Glutamatergic neuron (in vitro differentiated cells): ENCODE data around the gene DNMT3L. TPM values are rescaled to one million over a fixed set of nuclear protein-coding genes. Genes with fewer than 3 reads are reported as not detected.
"Not testable (repeated sequence)": the region's sequence is repeated elsewhere in the genome, so short reads cannot be mapped to it uniquely, and the experiment has no call there.

ENCODE experiments used
- DNase-seq: peaks from one replicate; pipeline ENCODE4 v3.0.0; 2022
- H3K27ac Mint-ChIP-seq: one replicate; pipeline ENCODE4 v1.8.0; 2020; ENCODE audit warnings: mild to moderate bottlenecking, mixed read lengths, inconsistent platforms; ENCODE audit not compliant: unreplicated experiment
- H3K27me3 Mint-ChIP-seq: one replicate; pipeline ENCODE4 v1.8.0; 2020; ENCODE audit warnings: mild to moderate bottlenecking, moderate library complexity, mixed read lengths, inconsistent platforms; ENCODE audit not compliant: unreplicated experiment
- H3K36me3 Mint-ChIP-seq: one replicate; pipeline ENCODE4 v1.8.0; 2020; ENCODE audit warnings: mild to moderate bottlenecking, mixed read lengths, inconsistent platforms; ENCODE audit not compliant: unreplicated experiment
- H3K4me1 Mint-ChIP-seq: one replicate; pipeline ENCODE4 v1.8.0; 2020; ENCODE audit warnings: mild to moderate bottlenecking, low read depth, mixed read lengths, inconsistent platforms; ENCODE audit not compliant: unreplicated experiment
- H3K4me3 Mint-ChIP-seq: one replicate; pipeline ENCODE4 v1.8.0; 2020; ENCODE audit warnings: mild to moderate bottlenecking, mixed read lengths, inconsistent platforms; ENCODE audit not compliant: unreplicated experiment
- H3K9me3 Mint-ChIP-seq: one replicate; pipeline ENCODE4 v1.8.0; 2020; ENCODE audit warnings: mild to moderate bottlenecking, moderate library complexity, mixed read lengths, inconsistent platforms; ENCODE audit not compliant: unreplicated experiment
- total RNA-seq: library from RNA; stranded (reverse); fragmentation: NEBNext Ultra II Directional; extraction: Animal tissue kit (Norgen Biotek cat#: 25700); gene quantifications from one replicate; pipeline ENCODE4 v1.2.1, GENCODE V29; 2021; ENCODE audit not compliant: unreplicated experiment

DNMT3L gene
- total RNA-seq, 1 donor from 2014 or later, result not detected

GRCh38 chr21:44223334-44223733 lies 38.4 kb downstream of the DNMT3L start:
- H3K27me3 Mint-ChIP-seq, H3K36me3 Mint-ChIP-seq, H3K4me1 Mint-ChIP-seq, DNase-seq, H3K4me3 Mint-ChIP-seq, H3K9me3 Mint-ChIP-seq, H3K27ac Mint-ChIP-seq: not testable (repeated sequence)

- H3K9me3 Mint-ChIP-seq, H3K4me1 Mint-ChIP-seq, DNase-seq, H3K4me3 Mint-ChIP-seq, H3K36me3 Mint-ChIP-seq, H3K27me3 Mint-ChIP-seq, H3K27ac Mint-ChIP-seq: not testable (repeated sequence)
Observed at GRCh38 chr21:44220674-44221073, 41.0 kb downstream of the DNMT3L start.

GRCh38 chr21:44218461-44218860 lies 43.2 kb downstream of the DNMT3L start:
- H3K4me3 Mint-ChIP-seq, H3K36me3 Mint-ChIP-seq, H3K4me1 Mint-ChIP-seq, DNase-seq, H3K27me3 Mint-ChIP-seq, H3K9me3 Mint-ChIP-seq, H3K27ac Mint-ChIP-seq: not testable (repeated sequence)

GRCh38 chr21:44211978-44212377 lies 49.7 kb downstream of the DNMT3L start:
- H3K27ac Mint-ChIP-seq, H3K27me3 Mint-ChIP-seq: not testable (repeated sequence)

GRCh38 chr21:44211574-44211973 lies 50.1 kb downstream of the DNMT3L start:
- not testable (repeated sequence) for H3K27ac Mint-ChIP-seq, H3K4me3 Mint-ChIP-seq, H3K27me3 Mint-ChIP-seq, H3K36me3 Mint-ChIP-seq, H3K9me3 Mint-ChIP-seq, H3K4me1 Mint-ChIP-seq, DNase-seq

More at GRCh38 chr21:44211978-44212377, 49.7 kb downstream of the DNMT3L start:
- DNase-seq, H3K36me3 Mint-ChIP-seq, H3K9me3 Mint-ChIP-seq, H3K4me3 Mint-ChIP-seq, H3K4me1 Mint-ChIP-seq: not testable (repeated sequence)

- not testable (repeated sequence) for DNase-seq, H3K4me1 Mint-ChIP-seq, H3K27me3 Mint-ChIP-seq, H3K4me3 Mint-ChIP-seq, H3K27ac Mint-ChIP-seq, H3K9me3 Mint-ChIP-seq, H3K36me3 Mint-ChIP-seq
Observed at GRCh38 chr21:44207860-44208646, 53.6 kb downstream of the DNMT3L start.

- not testable (repeated sequence) for H3K9me3 Mint-ChIP-seq, H3K27ac Mint-ChIP-seq, H3K4me1 Mint-ChIP-seq, H3K27me3 Mint-ChIP-seq, H3K4me3 Mint-ChIP-seq, H3K36me3 Mint-ChIP-seq, DNase-seq
Observed at GRCh38 chr21:44206698-44207676, 54.7 kb downstream of the DNMT3L start.

- not testable (repeated sequence) for H3K27me3 Mint-ChIP-seq, DNase-seq, H3K27ac Mint-ChIP-seq, H3K36me3 Mint-ChIP-seq, H3K4me3 Mint-ChIP-seq, H3K4me1 Mint-ChIP-seq, H3K9me3 Mint-ChIP-seq
Observed at GRCh38 chr21:44206187-44206586, 55.5 kb downstream of the DNMT3L start.

- DNase-seq, H3K27me3 Mint-ChIP-seq, H3K36me3 Mint-ChIP-seq, H3K9me3 Mint-ChIP-seq, H3K4me3 Mint-ChIP-seq, H3K4me1 Mint-ChIP-seq, H3K27ac Mint-ChIP-seq: not testable (repeated sequence)
Observed at GRCh38 chr21:44202590-44203299, 59.0 kb downstream of the DNMT3L start.

GRCh38 chr21:44199997-44200396 lies 61.7 kb downstream of the DNMT3L start:
- not testable (repeated sequence) for H3K9me3 Mint-ChIP-seq, H3K4me1 Mint-ChIP-seq, DNase-seq, H3K27ac Mint-ChIP-seq, H3K36me3 Mint-ChIP-seq, H3K27me3 Mint-ChIP-seq, H3K4me3 Mint-ChIP-seq
